ENCODE results near the gene NPAS3.

The NPAS3 gene

GRCh38 chr14:33348510-33348909, 409.8 kb downstream of the NPAS3 start:
- TF ChIP-seq CTCF (IDR thresholded peaks at IDR 0.05; ENCODE audit: control extremely low read depth, extremely low read depth, low read depth, missing control alignments), result no peak
- ChIA-PET POLR2A (no interaction called here), CTCF (interaction anchor here (0.7 kb wide), 1 partner anchor 9 kb away, joined by 3 read pairs; no protein-coding TSS in a partner anchor)
- DNase-seq (ENCODE audit: extremely low spot score), result no peak

GRCh38 chr14:33349871-33350270, 411.2 kb downstream of the NPAS3 start:
- ChIA-PET CTCF (interaction anchor here (1.4 kb wide), 1 partner anchor 28 kb away, joined by 4 read pairs; no protein-coding TSS in a partner anchor), POLR2A (no interaction called here)
- no peak for TF ChIP-seq CTCF (IDR thresholded peaks at IDR 0.05; ENCODE audit: control extremely low read depth, extremely low read depth, low read depth, missing control alignments)

GRCh38 chr14:33350366-33350990, 411.8 kb downstream of the NPAS3 start:
- no peak for DNase-seq (ENCODE audit: extremely low spot score)
- ChIA-PET POLR2A (no interaction called here), CTCF (interaction anchor here (1.3 to 1.4 kb wide), 2 partner anchors 14 to 28 kb away, joined by 4 read pairs; no protein-coding TSS in a partner anchor)
- no peak for TF ChIP-seq CTCF (IDR thresholded peaks at IDR 0.05; ENCODE audit: control extremely low read depth, extremely low read depth, low read depth, missing control alignments)

More at GRCh38 chr14:33349871-33350270, 411.2 kb downstream of the NPAS3 start:
- no peak for DNase-seq (ENCODE audit: extremely low spot score)

- POLR2A ChIA-PET, result no interaction called here
- no peak for TF ChIP-seq CTCF (IDR thresholded peaks at IDR 0.05; ENCODE audit: control extremely low read depth, extremely low read depth, low read depth, missing control alignments)
- no peak for DNase-seq (ENCODE audit: extremely low spot score)
- CTCF ChIA-PET, result no interaction called here
Measured at GRCh38 chr14:33352821-33353220, 414.1 kb downstream of the NPAS3 start.

- DNase-seq (ENCODE audit: extremely low spot score), result no peak
- ChIA-PET CTCF (no interaction called here), POLR2A (no interaction called here)
- no peak for TF ChIP-seq CTCF (IDR thresholded peaks at IDR 0.05; ENCODE audit: control extremely low read depth, extremely low read depth, low read depth, missing control alignments)
Measured at GRCh38 chr14:33356181-33356580, 417.5 kb downstream of the NPAS3 start.

- CTCF ChIA-PET, result no interaction called here
- DNase-seq (ENCODE audit: extremely low spot score), result no peak
- POLR2A ChIA-PET, result no interaction called here
- no peak for TF ChIP-seq CTCF (IDR thresholded peaks at IDR 0.05; ENCODE audit: control extremely low read depth, extremely low read depth, low read depth, missing control alignments)
Measured at GRCh38 chr14:33357225-33358010, 418.7 kb downstream of the NPAS3 start.
